ENCODE results near the gene LIN7B.
A peak's percentile ranks its signal among the peaks of the same experiment; 100 is the strongest.

LIN7B gene

GRCh38 chr19:49148784-49149651 is 34.8 kb downstream of the LIN7B start:
- DNase-seq = peak; percentile 94

DNA sequence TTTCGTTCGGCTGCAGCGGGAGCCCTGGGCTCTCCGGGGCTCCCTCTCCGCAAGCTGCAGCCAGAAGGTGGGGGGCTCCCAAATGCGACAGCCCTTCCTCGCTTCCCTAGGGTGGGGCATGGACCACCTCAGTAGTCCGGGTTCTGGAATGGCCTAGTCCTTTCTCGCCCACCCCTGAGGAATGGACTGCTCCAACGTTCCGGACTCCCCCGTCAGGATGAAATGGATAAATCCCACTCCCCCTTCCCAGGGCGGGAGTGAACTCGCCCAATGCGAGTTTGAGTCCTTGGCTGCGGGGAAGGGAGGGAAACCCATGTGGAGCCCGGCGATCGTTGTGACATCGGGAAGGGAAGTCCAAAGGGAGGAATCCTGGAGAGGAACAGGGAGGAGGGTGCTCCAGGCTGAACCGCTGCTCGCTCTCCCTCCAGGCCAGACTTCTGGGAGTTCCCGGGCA is 35.5 kb downstream of the LIN7B start:
- peak; percentile 92 for DNase-seq

DNA sequence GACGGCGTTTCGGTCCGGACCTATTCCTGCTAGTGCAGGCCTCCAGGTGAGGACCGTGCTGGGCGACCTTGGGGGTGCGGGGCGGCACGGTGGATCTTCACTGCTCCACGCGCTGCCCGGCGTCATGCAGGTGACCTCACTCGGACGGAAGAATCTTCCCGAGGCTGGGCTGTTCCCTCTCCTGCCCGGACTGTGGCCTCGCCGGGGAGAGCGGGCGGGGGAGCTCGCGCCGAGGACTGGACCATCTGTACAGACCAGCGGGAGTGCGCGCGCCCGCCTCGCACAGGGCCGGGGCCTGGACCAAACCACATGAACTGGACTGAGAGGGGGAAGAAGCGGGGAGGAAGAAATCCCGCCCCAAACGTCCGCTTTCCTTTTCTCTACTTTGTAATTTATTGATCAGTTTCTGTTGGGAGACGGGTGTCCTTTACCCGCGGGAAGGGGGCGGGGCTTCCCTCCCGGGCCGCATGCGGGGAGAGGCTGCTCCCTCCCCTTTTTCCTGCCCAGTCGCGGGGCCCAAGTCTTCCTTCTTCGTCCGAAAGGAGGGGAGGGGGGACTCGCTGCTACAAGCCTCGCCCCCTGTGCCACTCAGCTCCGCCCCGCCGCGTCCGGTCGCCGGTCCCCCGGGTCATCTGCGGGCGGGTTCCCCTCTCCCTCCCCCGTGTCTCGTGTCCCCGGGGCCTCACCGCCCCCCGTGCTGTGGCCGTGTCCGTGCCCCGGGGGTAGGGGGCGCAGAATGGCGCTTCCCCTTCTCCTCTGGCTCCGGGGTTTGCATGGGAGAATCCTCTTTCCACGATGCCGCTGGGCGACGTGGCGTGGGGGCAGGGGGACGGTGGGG is 36.2 kb downstream of the LIN7B start:
- DNase-seq = peak; percentile 96

GRCh38 chr19:49150944-49151243 is 36.7 kb downstream of the LIN7B start:
- peak; percentile 68 for DNase-seq

DNA sequence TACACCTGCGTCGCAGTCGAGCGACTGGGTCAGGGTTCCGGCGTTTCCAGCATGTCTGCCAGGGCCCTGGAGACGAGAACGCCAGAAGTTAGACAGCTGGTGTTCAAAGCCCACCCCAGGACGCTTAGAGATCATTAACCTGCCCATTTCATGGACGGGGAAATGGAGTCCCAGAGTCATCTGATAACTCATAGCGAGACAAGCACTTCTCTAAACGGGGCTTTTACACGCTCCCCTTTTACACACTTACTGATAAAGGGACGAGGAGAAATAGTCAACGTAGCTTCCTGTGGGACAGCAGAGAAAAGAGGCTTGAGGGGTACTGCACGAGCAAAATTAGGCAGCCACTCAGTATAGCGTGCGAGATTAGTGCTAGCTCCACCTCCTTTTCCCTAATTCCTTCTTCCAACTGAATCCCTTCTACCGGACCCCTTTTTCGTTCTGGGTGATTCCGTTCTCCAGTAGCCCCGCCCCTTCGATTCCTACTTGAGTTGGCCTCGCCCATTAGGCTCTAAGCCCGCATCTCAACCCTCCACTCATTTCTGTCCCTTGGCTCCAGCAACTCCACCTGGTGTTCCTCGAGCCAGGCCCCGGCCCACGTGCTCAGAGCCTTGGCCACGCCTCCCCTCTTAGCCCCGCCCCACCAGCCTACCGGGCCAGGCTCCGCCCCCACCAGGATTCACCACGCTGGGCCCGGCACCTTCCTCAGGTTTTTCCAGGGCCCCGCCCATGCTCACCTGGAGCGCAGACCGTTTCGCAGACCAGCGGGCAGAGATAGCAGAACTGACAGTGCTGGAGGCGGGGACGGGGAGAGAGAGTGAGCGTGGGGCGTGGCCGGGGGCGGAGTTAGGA is 37.3 kb downstream of the LIN7B start:
- peak; percentile 99 for DNase-seq

- no peak for DNase-seq
These were observed 38.0 kb downstream of the LIN7B start for GRCh38 chr19:49152119-49152550.

DNA sequence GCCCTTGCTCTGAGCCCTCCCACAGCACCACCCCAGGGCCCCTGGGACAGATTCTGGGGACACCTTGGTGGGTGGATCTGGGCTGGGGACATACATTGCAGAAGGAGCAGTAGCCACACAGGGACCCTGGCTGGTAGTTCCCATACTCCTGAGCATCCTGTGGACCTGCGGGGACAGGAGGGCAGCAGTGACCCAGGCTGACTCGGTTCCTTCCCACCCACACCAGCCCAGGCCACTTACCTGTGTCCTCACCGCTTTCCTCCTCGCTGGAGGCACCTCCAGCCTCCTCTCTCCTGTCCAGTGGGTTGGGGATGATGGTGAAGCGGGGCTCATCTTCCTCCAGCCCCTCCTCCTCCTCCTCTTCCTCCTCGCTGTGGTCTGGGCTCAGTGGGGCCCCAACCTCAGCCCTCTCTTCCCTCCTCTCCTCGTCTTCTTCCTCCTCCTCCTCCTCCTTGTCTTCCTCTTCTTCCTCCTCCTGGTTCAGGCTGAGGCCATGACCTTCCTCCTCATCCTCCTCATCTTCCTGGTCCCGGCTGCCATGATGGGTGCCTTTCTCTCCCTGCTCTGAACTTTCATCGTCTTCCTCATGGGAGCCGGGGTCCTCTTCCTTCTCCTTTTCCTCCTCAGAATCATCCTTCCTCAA is 39.1 kb downstream of the LIN7B start:
- no peak for DNase-seq

DNA sequence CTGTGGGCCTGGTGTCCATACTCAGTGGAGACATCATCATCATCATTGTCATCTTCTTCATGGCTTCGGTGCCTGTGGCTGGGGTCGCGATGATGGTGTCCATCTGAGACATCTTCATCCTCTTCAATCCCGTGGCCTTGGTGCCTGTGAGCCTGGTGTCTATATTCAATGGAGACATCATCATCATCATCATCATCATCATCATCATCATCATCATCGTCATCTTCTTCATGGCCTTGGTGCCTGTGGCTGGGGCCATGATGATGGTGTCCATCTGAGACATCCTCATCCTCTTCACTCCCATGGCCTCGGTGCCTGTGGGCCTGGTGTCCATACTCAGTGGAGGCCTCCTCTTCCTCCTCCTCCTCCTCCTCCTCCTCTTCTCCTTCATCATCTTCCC is 40.1 kb downstream of the LIN7B start:
- no peak for DNase-seq

DNA sequence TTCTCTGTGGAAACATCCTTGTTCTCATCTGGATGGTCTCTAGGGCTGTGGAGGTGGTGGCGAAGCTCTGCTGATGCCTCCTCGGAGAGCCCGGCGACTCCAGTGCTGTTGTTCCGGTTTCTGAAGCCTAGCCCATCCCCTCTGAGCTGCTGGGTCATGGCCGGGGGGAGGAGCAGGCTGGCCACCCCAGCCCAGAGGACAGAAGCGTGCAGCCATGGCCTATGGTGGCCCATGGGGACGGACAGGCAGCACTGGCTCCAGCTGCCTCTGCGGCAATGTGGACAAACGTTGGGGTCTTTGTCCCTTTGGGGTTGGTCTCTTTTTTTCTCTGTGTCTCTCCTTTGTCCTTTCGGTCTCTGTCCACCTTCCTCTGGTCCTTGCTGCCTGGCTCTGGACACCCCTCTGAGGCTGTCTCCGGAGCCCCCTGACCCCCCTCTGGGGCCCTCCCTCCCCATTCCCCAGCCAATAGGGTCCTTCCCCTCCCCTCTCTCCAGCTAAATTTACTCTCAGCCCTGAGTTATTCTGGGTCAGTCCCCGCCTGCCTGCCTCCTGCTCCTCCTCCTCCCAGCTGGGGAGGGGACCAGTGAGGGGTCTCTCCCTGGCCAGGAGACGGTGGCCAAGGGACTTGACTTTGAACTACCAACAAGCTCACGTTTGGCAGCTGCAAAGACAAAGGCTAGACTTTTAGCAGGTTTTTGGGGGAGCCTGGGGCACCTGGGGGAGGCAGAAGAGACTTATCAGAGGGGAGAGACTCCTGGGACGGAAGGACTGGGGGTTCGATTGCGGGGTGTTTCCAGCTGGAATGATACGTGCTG is 41.0 kb downstream of the LIN7B start, which contains the start of gene HRC:
Gene HRC, minus strand, starts transcription at position 392 of the 815 bp plus-strand sequence. Its CDS starts 159 bp downstream, at position 233.
- no peak for DNase-seq

GRCh38 chr19:49155820-49156346 is 41.7 kb downstream of the LIN7B start:
- no peak for DNase-seq

- DNase-seq = peak; percentile 94
These were observed 43.5 kb downstream of the LIN7B start, which contains the start of gene TRPM4 for GRCh38 chr19:49157445-49158224. Gene TRPM4 (plus strand): TSS chr19:49157792. CDS start chr19:49157867, 75 bp downstream.

DNA sequence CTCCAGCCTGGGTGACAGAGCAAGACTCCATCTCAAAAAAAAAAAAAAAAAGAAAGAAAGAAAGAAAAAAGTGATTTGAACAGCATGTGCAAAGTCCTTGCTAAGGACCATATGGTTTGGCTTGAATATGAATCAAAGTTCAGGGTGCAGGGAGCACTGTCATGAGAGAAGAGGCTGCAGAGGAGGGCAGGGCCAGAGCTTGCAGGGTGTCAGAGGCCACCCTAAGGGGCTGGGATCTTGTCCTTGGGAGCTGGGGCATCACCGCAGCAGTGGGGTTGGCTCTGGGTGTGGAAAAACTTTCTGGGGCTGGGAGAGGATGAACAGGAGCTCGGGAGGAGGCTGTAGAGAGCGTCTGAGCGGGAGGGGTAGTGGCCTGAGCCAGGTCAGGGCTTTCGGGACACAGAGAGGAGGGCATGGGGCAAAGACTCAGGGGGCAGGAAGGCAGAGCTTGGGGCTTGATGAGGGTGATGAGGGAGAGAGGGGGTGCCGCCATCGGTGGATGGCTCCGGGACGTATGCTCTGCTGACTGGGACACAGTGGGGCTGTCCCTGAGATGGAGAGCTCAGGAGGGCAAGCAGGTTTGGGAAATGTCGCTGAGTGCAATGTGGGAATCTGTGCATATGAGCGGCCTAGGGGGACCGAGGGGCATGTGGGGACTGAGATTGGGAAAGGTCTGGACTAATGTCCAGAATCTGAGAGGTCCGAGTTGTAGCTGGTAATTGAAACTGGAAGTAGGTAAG is 46.5 kb downstream of the LIN7B start:
- no peak for DNase-seq

- no peak for DNase-seq
These were observed 47.8 kb downstream of the LIN7B start for GRCh38 chr19:49161987-49162386.

DNA sequence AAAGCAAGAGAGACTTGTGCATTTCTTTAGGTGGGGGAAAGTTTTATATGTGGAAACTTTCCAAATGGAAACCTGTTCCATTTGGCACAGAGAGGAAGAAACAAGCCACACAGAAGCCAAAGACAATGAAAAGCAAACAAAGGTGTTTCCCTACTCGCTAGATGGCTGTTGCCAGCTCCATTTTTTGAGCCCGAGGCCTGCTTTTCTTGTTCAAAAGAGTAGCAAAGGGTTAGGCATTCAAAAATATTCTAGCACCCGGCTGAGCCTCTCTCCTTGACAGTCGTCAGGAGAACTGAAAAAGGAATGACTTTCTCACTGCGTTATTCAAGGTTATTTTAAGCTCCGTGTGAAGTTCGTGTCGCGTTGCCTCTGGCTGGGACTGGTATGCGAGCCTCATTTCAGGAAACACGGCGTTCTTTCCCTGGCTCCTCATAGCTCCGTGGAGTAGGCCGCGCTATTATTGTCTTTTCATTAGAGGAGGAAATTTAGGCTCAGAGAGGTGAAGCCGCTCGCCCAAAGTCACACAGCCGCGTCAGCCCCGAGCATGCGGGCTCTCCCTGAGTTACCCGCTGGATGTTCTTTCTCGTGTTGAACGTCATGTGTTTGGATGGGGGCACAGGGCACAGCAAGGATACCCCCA is 51.1 kb downstream of the LIN7B start:
- DNase-seq = no peak

- DNase-seq = no peak
These were observed 51.7 kb downstream of the LIN7B start for GRCh38 chr19:49165865-49166301.

DNA sequence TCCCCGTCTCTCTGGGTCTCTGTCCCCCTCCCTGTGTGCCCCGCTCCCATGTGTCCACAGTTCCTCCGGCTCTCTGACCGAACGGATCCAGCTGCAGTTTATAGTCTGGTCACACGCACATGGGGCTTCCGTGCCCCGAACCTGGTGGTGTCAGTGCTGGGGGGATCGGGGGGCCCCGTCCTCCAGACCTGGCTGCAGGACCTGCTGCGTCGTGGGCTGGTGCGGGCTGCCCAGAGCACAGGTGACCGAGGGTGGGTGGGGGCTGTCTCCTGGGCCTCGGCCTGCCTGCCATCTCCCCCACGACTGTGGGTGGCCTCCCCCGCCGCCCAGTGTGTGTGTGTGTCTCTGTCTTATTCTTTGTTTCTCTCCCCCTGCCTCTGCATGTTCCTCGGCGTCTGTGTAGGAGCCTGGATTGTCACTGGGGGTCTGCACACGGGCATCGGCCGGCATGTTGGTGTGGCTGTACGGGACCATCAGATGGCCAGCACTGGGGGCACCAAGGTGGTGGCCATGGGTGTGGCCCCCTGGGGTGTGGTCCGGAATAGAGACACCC is 53.8 kb downstream of the LIN7B start:
- no peak for DNase-seq

Measured in DMS53 (cell line).